Caco-2 (cell line): ENCODE measurements around the gene TNS1. TPM values are rescaled to one million over a fixed set of nuclear protein-coding genes. Genes with fewer than 3 reads are reported as not detected.
"Not testable (repeated sequence)": the region's sequence is repeated elsewhere in the genome, so short reads cannot be mapped to it uniquely, and the experiment has no call there.

ENCODE experiments used
- BruUV-seq: library from RNA; stranded (reverse); fragments of 400-500 nt; replicated peaks from 2 replicates; lab custom pipeline; 2021; lab: Mats Ljungman, UMichigan
- CTCF ChIA-PET: fragments of 300-600 bp; sonication (Branson Sonifier 250); formaldehyde crosslinking; loops from one replicate; lab custom pipeline; 2022; ENCODE audit warnings: antibody characterized with exemption; lab: Charles Lee
- POLR2A ChIA-PET: fragments of 300-600 bp; sonication (Branson Sonifier 250); formaldehyde crosslinking; loops from one replicate; lab custom pipeline; 2022; ENCODE audit warnings: antibody characterized with exemption; lab: Charles Lee
- DNase-seq, 2 experiments: peaks; one replicate each; pipeline versions ENCODE4 v3.0.0 to v3.0.0-alpha.2; 2020 to 2022
- H3K27me3 ChIP-seq: replicated peaks from 2 replicates; pipeline ENCODE4 v1.6.0; 2011; ENCODE audit warnings: low read length; ENCODE audit not compliant: control insufficient read depth, insufficient read depth
- H3K36me3 ChIP-seq: 2 replicates; pipeline ENCODE4 v1.5.1; 2011; ENCODE audit warnings: low read length; ENCODE audit not compliant: control insufficient read depth, insufficient read depth
- H3K4me1 ChIP-seq: fragments of 250-450 bp; sonication (Bioruptor Pico); 2 replicates; pipeline ENCODE4 v1.5.1; 2020; ENCODE audit warnings: mild to moderate bottlenecking
- H3K4me3 ChIP-seq: 2 replicates; pipeline ENCODE4 v1.5.1; 2011; ENCODE audit warnings: low read depth, mild to moderate bottlenecking, control low read depth, low read length
- H3K9me3 ChIP-seq: fragments of 250-450 bp; sonication (Bioruptor Pico); 2 replicates; pipeline ENCODE4 v1.5.1; 2020; ENCODE audit warnings: mild to moderate bottlenecking, moderate library complexity
- H3K27ac Mint-ChIP-seq: one replicate; pipeline ENCODE4 v1.8.0; 2022; ENCODE audit warnings: mixed read lengths; ENCODE audit not compliant: unreplicated experiment
- H3K27me3 Mint-ChIP-seq: one replicate; pipeline ENCODE4 v1.8.0; 2022; ENCODE audit warnings: mixed read lengths; ENCODE audit not compliant: insufficient read depth, unreplicated experiment
- H3K36me3 Mint-ChIP-seq: one replicate; pipeline ENCODE4 v1.8.0; 2022; ENCODE audit warnings: mild to moderate bottlenecking, mixed read lengths; ENCODE audit not compliant: insufficient read depth, unreplicated experiment
- H3K4me1 Mint-ChIP-seq: one replicate; pipeline ENCODE4 v1.8.0; 2022; ENCODE audit warnings: low read depth, mixed read lengths; ENCODE audit not compliant: unreplicated experiment
- H3K4me3 Mint-ChIP-seq: one replicate; pipeline ENCODE4 v1.8.0; 2022; ENCODE audit warnings: mild to moderate bottlenecking, moderate library complexity, mixed read lengths; ENCODE audit not compliant: unreplicated experiment
- H3K9me3 Mint-ChIP-seq: one replicate; pipeline ENCODE4 v1.8.0; 2022; ENCODE audit warnings: mixed read lengths; ENCODE audit not compliant: unreplicated experiment
- intact Hi-C: fragments of 100-400 bp; cut with micrococcal nuclease; formaldehyde crosslinking; loops from one replicate; pipeline ENCODE4 v1.10.0; 2022; ENCODE audit not compliant: unreplicated experiment
- total RNA-seq: library from RNA; stranded (reverse); gene quantifications from 2 replicates; pipeline ENCODE4 v1.2.3, GENCODE V29; 2022
- TF ChIP-seq, protein P1 (sequence below), 2 experiments: fragments of 200-600 bp in 1 of 2; IDR thresholded peaks; 1 replicate in 1 of 2; 2 replicates in 1 of 2; pipeline versions ENCODE4 v1.5.1 to v1.8.0; 2011 to 2022; ENCODE audit warnings: antibody characterized with exemption in 1 of 2, control low read depth in 1 of 2, inconsistent platforms in 1 of 2, low read depth in 1 of 2, low read length in 1 of 2, mild to moderate bottlenecking in 1 of 2, moderate library complexity in 1 of 2; ENCODE audit not compliant: insufficient read depth in 1 of 2, severe bottlenecking in 1 of 2, unreplicated experiment in 1 of 2

Gene TNS1
- total RNA-seq, 1 experiment from 2014 or later, result 16.1 TPM

DNA sequence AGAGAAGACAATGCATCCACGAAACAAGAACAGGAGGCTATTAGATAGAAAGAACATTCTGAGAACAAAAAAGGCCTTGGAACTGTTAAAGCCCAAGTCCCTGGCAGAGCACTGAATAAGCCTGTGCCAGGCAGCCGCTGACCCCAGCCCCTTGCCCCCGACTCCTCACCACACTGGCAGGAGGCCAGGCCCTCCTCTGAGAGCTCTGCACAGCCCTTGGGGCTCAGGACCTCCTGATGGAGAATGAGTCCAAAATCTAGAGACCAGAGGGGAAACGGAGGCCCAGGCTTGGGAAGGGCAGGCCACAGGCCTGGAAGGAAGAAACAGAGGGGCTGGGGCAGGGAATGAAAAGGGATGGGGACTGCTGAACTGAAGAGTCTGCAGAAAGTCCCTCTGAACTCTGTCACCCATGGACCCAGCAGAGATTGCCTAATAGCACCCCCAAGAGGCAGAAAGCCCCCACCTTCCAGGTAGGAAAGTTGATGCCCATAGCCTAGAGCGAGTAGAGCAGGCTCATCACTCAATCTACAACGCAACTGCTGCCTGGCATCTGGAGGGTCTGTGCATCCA is 18.3 kb upstream of the TNS1 start:
- TF ChIP-seq, protein P1, sequence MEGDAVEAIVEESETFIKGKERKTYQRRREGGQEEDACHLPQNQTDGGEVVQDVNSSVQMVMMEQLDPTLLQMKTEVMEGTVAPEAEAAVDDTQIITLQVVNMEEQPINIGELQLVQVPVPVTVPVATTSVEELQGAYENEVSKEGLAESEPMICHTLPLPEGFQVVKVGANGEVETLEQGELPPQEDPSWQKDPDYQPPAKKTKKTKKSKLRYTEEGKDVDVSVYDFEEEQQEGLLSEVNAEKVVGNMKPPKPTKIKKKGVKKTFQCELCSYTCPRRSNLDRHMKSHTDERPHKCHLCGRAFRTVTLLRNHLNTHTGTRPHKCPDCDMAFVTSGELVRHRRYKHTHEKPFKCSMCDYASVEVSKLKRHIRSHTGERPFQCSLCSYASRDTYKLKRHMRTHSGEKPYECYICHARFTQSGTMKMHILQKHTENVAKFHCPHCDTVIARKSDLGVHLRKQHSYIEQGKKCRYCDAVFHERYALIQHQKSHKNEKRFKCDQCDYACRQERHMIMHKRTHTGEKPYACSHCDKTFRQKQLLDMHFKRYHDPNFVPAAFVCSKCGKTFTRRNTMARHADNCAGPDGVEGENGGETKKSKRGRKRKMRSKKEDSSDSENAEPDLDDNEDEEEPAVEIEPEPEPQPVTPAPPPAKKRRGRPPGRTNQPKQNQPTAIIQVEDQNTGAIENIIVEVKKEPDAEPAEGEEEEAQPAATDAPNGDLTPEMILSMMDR (IDR thresholded peaks at IDR 0.05; ENCODE audit: insufficient read depth in 1 of 2, low read depth in 1 of 2, low read length in 1 of 2, severe bottlenecking in 1 of 2, unreplicated experiment in 1 of 2), result no peak
- ChIA-PET CTCF (no interaction called here), POLR2A (no interaction called here)
- intact Hi-C loops, result no loop called here
- H3K27ac Mint-ChIP-seq, result no peak overlapping the region
- no peak for DNase-seq
- H3K27me3 Mint-ChIP-seq, result peaks cover 3% of the 10 kb centered on the region
- H3K9me3 Mint-ChIP-seq, result no peaks in the 10 kb centered on the region
- H3K36me3 Mint-ChIP-seq, result no peaks in the 10 kb centered on the region
- H3K36me3 ChIP-seq, result no peaks in the 10 kb centered on the region
- no TSS peak for BruUV-seq
- H3K4me3 ChIP-seq, result no peak overlapping the region
- H3K9me3 ChIP-seq, result no peaks in the 10 kb centered on the region
- H3K4me1 Mint-ChIP-seq, result no peaks in the 10 kb centered on the region
- H3K4me3 Mint-ChIP-seq, result no peak overlapping the region
- no peaks in the 10 kb centered on the region for H3K4me1 ChIP-seq
- no peaks in the 10 kb centered on the region for H3K27me3 ChIP-seq

GRCh38 chr2:218020281-218020680 is 17.5 kb upstream of the TNS1 start:
- no peak overlapping the region for H3K27ac Mint-ChIP-seq
- Histone ChIP-seq H3K9me3 (no peaks in the 10 kb centered on the region), H3K27me3 (no peaks in the 10 kb centered on the region), H3K36me3 (no peaks in the 10 kb centered on the region), H3K4me1 (no peaks in the 10 kb centered on the region), H3K4me3 (no peak overlapping the region)
- no peaks in the 10 kb centered on the region for H3K9me3 Mint-ChIP-seq
- no peak overlapping the region for H3K4me3 Mint-ChIP-seq
- BruUV-seq, result no TSS peak
- no peaks in the 10 kb centered on the region for H3K36me3 Mint-ChIP-seq
- intact Hi-C loops, result no loop called here
- TF ChIP-seq, protein P1 (IDR thresholded peaks at IDR 0.05; ENCODE audit: insufficient read depth in 1 of 2, low read depth in 1 of 2, low read length in 1 of 2, severe bottlenecking in 1 of 2, unreplicated experiment in 1 of 2), result no peak
- DNase-seq, result no peak
- H3K27me3 Mint-ChIP-seq, result peaks cover 3% of the 10 kb centered on the region
- no peaks in the 10 kb centered on the region for H3K4me1 Mint-ChIP-seq
- CTCF ChIA-PET, result no interaction called here
- POLR2A ChIA-PET, result no interaction called here

GRCh38 chr2:218019411-218020060 is 16.7 kb upstream of the TNS1 start:
- H3K27ac Mint-ChIP-seq, result no peak overlapping the region
- no peaks in the 10 kb centered on the region for H3K36me3 Mint-ChIP-seq
- Histone ChIP-seq H3K4me1 (no peaks in the 10 kb centered on the region), H3K9me3 (no peaks in the 10 kb centered on the region), H3K36me3 (no peaks in the 10 kb centered on the region), H3K27me3 (no peaks in the 10 kb centered on the region), H3K4me3 (no peak overlapping the region)
- BruUV-seq, result no TSS peak
- H3K4me1 Mint-ChIP-seq, result no peaks in the 10 kb centered on the region
- intact Hi-C loops, result no loop called here
- H3K4me3 Mint-ChIP-seq, result no peak overlapping the region
- TF ChIP-seq, protein P1 (IDR thresholded peaks at IDR 0.05; ENCODE audit: insufficient read depth in 1 of 2, low read depth in 1 of 2, low read length in 1 of 2, severe bottlenecking in 1 of 2, unreplicated experiment in 1 of 2), result no peak
- DNase-seq, result no peak
- H3K27me3 Mint-ChIP-seq, result peaks cover 4% of the 10 kb centered on the region
- ChIA-PET CTCF (no interaction called here), POLR2A (no interaction called here)
- no peaks in the 10 kb centered on the region for H3K9me3 Mint-ChIP-seq

DNA sequence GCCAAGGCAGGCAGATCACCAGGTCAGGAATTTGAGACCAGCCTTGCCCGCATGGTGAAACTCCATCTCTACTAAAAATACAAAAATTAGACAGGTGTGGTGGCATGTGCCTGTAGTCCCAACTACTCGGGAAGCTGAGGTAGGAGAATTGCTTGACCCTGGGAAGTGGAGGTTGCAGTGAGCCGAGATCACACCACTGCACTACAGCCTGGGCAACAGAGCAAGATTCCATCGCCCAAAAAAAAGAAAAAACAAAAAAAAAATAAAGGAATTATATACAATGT is 16.0 kb upstream of the TNS1 start:
- H3K27ac Mint-ChIP-seq, POLR2A ChIA-PET, H3K36me3 ChIP-seq, intact Hi-C loops, H3K4me3 Mint-ChIP-seq, H3K4me1 ChIP-seq, CTCF ChIA-PET, H3K27me3 Mint-ChIP-seq, H3K27me3 ChIP-seq, H3K4me1 Mint-ChIP-seq, H3K4me3 ChIP-seq, BruUV-seq, H3K36me3 Mint-ChIP-seq, DNase-seq, H3K9me3 ChIP-seq, H3K9me3 Mint-ChIP-seq: not testable (repeated sequence)
